ENCODE data around the gene GCM1.

DNA sequence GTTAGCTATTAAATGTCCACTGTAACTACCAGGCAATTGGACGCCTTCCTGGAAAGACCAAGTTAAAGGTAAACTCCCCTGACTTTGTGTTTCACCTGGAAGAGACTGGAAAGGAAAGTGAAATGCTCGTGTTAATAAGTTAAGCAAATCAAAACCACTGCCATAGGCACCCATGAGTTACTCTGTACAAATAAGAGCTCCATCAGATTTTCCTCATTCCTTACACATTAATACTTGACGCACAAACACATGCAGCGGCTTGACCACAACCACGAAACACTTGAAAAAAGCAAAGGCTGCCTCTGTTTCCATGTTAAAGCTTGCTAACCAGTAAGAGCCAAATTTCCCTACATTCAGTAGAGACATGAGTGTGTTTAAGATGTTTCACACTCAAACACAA, 19.8 kb downstream of the GCM1 start:
- TF ChIP-seq CTCF (IDR thresholded peaks at IDR 0.05): no peak
- TF ChIP-seq POLR2AphosphoS5 (IDR thresholded peaks at IDR 0.05): no peak

Measured in esophagus muscularis mucosa (tissue), 3 donors.